HEK293T (cell line): ENCODE data around the gene FBXO17.
"Not testable (repeated sequence)": the region's sequence is repeated elsewhere in the genome, so short reads cannot be mapped to it uniquely, and the experiment has no call there.

Source experiments
- CTCF ChIA-PET: fragments of 350-600 bp; formaldehyde crosslinking; extraction: SDS; loops from one replicate; lab custom pipeline; 2021; ENCODE audit warnings: antibody characterized with exemption, inconsistent platforms; lab: Yijun Ruan, JAX
- POLR2A ChIA-PET: fragments of 350-600 bp; formaldehyde crosslinking; extraction: SDS; loops from one replicate; lab custom pipeline; 2020; ENCODE audit warnings: antibody characterized with exemption, inconsistent platforms; lab: Yijun Ruan, JAX
- DNase-seq: peaks from one replicate; pipeline ENCODE4 v3.0.0; 2012; ENCODE audit warnings: mixed read lengths; ENCODE audit errors: extremely low spot score
- ARNT ChIP-seq: fragments of 450-650 bp; IDR thresholded peaks from 2 replicates; pipeline ENCODE4 v1.6.1; 2017; ENCODE audit warnings: mild to moderate bottlenecking
- BHLHE40 ChIP-seq: fragments of 450-650 bp; IDR thresholded peaks from 2 replicates; pipeline ENCODE4 v1.6.1; 2016; ENCODE audit warnings: mild to moderate bottlenecking, moderate library complexity, borderline replicate concordance
- CTBP1 ChIP-seq: fragments of 450-650 bp; IDR thresholded peaks from 2 replicates; pipeline ENCODE4 v1.6.1; 2016; ENCODE audit warnings: borderline replicate concordance
- ELF4 ChIP-seq: fragments of 450-650 bp; IDR thresholded peaks from 2 replicates; pipeline ENCODE4 v1.6.1; 2017; ENCODE audit warnings: antibody characterized with exemption
- FOXA1 ChIP-seq: fragments of 450-650 bp; IDR thresholded peaks from 2 replicates; pipeline ENCODE4 v1.6.1; 2016; ENCODE audit warnings: mild to moderate bottlenecking
- FOXK2 ChIP-seq: fragments of 450-650 bp; IDR thresholded peaks from 2 replicates; pipeline ENCODE4 v1.6.1; 2016; ENCODE audit warnings: mild to moderate bottlenecking
- FOXM1 ChIP-seq: fragments of 450-650 bp; IDR thresholded peaks from 2 replicates; pipeline ENCODE4 v1.6.1; 2017; ENCODE audit warnings: mild to moderate bottlenecking, borderline replicate concordance
- HDGF ChIP-seq: fragments of 450-650 bp; IDR thresholded peaks from 2 replicates; pipeline ENCODE4 v1.6.1; 2017; ENCODE audit warnings: antibody characterized with exemption, borderline replicate concordance
- L3MBTL2 ChIP-seq: fragments of 450-650 bp; conservative IDR thresholded peaks from 2 replicates; pipeline ENCODE4 v1.6.1; 2016; ENCODE audit warnings: mild to moderate bottlenecking
- LEF1 ChIP-seq: fragments of 450-650 bp; IDR thresholded peaks from 2 replicates; pipeline ENCODE4 v1.6.1; 2017; ENCODE audit warnings: mild to moderate bottlenecking, borderline replicate concordance
- NFRKB ChIP-seq: fragments of 450-650 bp; IDR thresholded peaks from 2 replicates; pipeline ENCODE4 v1.6.1; 2016; ENCODE audit warnings: mild to moderate bottlenecking, moderate library complexity
- SP1 ChIP-seq: fragments of 450-650 bp; IDR thresholded peaks from 2 replicates; pipeline ENCODE4 v1.6.1; 2017
- SUZ12 ChIP-seq: fragments of 450-650 bp; IDR thresholded peaks from 2 replicates; pipeline ENCODE4 v1.6.1; 2016; ENCODE audit warnings: mild to moderate bottlenecking
- TARDBP ChIP-seq: fragments of 450-650 bp; IDR thresholded peaks from 2 replicates; pipeline ENCODE4 v1.6.1; 2016
- ZNF384 ChIP-seq: fragments of 450-650 bp; IDR thresholded peaks from 2 replicates; pipeline ENCODE4 v1.6.1; 2016
- TF ChIP-seq, protein P1 (sequence below): fragments of 450-650 bp; IDR thresholded peaks from 2 replicates; pipeline ENCODE4 v1.6.1; 2016

FBXO17 gene

DNA sequence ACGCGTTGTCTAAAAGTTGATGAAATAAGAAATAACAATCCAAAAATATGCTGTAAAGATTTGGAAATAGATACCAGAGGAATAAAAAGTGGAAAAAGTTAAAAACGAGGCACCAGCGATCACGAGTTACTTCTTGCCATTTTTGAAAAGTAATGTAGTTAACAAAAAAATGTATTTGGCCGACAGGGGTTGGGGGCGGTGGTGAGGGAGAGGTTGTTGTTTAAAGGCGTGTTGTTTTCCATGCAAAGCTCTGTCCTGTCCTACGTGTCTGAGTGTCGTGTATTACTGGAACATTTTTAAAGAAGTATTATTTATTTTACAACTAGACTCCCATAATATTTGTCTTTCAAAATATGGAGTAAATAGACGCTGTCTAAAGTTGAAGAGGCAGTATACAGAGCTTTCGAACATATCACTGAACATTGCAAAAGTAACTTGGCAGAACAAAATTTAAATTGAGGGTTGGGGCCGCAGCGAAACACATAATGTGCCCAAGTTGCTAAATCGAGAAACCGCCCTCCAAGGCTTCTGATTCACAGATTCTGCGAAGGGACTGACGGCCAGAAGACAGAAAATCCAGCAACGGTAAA is 823 bp downstream of the FBXO17 start:
- no peak for TF ChIP-seq SP1
- no peak for TF ChIP-seq L3MBTL2
- TF ChIP-seq TARDBP, result no peak
- TF ChIP-seq ARNT, result no peak
- TF ChIP-seq NFRKB, result no peak
- no peak for TF ChIP-seq FOXM1
- TF ChIP-seq ELF4, result no peak
- no peak for TF ChIP-seq LEF1
- no peak for TF ChIP-seq ZNF384
- TF ChIP-seq FOXA1, result no peak
- TF ChIP-seq BHLHE40, result no peak
- TF ChIP-seq, protein P1, sequence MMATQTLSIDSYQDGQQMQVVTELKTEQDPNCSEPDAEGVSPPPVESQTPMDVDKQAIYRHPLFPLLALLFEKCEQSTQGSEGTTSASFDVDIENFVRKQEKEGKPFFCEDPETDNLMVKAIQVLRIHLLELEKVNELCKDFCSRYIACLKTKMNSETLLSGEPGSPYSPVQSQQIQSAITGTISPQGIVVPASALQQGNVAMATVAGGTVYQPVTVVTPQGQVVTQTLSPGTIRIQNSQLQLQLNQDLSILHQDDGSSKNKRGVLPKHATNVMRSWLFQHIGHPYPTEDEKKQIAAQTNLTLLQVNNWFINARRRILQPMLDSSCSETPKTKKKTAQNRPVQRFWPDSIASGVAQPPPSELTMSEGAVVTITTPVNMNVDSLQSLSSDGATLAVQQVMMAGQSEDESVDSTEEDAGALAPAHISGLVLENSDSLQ, result no peak
- TF ChIP-seq FOXK2, result no peak
- TF ChIP-seq CTBP1, result no peak
- no peak for TF ChIP-seq HDGF
- DNase-seq, result no peak
- CTCF ChIA-PET, result interaction anchor here (0.5 kb wide), 1 partner anchor 144 kb away, joined by 3 read pairs; no protein-coding TSS in a partner anchor
- POLR2A ChIA-PET, result interaction anchor here (0.9 to 2.6 kb wide), 9 partner anchors 14 to 99 kb away, joined by 3 to 8 read pairs (median 3); partner anchors contain the start of gene FBXO27

DNA sequence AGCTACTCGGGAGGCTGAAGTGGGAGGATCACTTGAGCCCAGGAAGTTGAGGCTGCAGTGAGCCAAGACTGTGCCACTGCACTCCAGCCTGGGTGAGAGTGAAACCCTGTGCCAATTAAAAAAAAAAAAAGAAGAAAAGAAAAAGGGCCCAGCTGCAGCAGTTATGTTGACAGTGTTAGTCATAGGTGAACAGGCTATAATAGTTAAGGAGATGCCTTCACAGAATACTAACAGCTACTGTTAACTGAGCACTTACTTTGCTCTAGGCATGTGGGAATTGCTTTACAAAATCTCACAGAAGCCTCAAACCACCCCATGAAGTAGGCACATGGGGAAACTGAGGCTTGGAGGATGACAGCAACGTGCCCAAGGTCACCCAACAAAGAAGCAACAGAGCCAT is 3.9 kb downstream of the FBXO17 start:
- CTCF ChIA-PET, result interaction anchor here (1.4 kb wide), 1 partner anchor 9 kb away, joined by 6 read pairs; no protein-coding TSS in a partner anchor
- DNase-seq, result no peak
- POLR2A ChIA-PET, result no interaction called here
- TF ChIP-seq SUZ12 (no peak), HDGF (no peak), ELF4 (no peak)
- TF ChIP-seq, protein P1, result no peak

DNA sequence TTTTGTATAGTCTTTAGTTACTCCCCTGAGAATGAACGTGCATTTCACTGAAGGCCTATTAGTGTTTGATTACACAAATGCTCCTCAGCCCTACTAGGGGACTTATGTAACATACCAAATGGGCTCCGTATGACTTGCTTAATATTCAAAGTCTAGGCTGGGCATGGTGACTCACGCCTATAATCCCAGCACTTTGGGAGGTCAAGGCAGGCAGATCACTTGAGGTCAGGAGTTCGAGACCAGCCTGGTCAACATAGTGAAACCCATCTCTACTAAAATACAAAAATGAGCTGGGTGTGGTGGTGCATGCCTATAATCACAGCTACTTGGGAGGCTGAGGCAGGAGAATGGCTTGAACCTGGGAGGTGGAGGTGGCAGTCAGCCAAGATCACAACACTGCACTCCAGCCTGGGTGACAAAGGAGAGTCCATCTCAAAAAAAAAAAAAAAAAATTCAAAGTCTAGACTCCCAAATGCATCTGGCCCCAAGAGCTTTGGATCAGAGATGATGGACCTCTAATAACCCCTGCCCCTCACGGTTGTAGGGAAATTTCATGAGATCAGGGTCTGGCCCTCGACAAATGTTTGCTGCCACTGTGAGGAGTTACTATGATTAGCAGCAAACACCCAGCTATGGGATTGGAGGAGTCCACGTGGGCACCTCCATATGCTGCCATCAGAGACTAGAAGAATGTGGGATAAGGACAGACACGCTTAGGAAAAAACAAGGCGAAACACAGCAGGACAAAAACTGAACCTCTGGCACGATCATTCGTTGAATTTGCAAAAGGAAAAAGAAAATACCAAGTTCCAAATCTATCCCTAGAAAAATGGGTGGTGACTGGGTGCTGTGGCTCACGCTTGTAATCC is 4.6 kb downstream of the FBXO17 start:
- no peak for TF ChIP-seq CTBP1
- TF ChIP-seq LEF1, result no peak
- no peak for TF ChIP-seq FOXA1
- TF ChIP-seq HDGF, result no peak
- TF ChIP-seq FOXM1, result no peak
- TF ChIP-seq, protein P1, result no peak
- TF ChIP-seq BHLHE40, result no peak
- TF ChIP-seq L3MBTL2, result no peak
- TF ChIP-seq SUZ12, result no peak
- CTCF ChIA-PET, result no interaction called here
- DNase-seq, result no peak
- POLR2A ChIA-PET, result no interaction called here

DNA sequence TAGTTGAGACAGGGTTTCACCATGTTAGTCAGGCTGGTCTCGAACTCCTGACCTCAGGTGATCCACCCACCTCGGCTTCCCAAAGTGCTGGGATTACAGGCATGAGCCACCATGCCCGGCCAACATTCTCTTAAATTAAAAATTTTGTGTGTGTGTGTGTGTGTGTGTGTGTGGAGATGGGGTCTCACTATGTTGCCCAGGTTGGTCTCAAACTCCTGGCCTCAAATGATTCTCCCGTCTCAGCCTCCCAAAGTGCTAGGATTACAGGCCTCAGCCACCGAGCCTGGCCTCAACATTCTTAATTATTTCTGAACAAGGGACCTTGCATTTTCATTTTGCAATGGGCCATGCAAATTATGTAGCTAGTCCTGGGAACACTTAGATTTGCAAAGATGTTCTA is 9.4 kb downstream of the FBXO17 start:
- DNase-seq, POLR2A ChIA-PET: not testable (repeated sequence)
- CTCF ChIA-PET, result interaction anchor here (0.9 kb wide), 1 partner anchor 10 kb away, joined by 3 read pairs; no protein-coding TSS in a partner anchor

DNA sequence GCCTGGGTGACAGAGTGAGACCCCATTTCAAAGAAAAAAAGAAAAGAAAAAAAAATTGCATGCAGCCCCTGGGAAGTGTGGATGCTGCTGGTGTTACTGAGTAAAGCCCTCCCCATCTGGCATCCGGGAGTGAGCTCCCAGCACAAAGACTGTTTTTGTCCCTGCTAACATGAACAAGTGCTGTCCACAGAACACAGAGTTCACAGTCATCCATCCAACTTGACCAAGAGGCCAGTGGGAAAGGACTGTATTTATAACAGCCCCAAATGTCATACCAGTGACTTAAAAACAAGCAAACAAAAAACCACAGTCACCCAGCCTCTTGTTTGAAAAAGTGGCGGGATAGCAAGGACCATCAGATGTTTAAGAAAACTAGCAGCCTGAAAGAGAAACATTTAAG is 10.8 kb downstream of the FBXO17 start:
- no peak for DNase-seq
- POLR2A ChIA-PET, result no interaction called here
- CTCF ChIA-PET, result interaction anchor here (0.6 kb wide), 2 partner anchors 12 to 90 kb away, joined by 3 to 6 read pairs; no protein-coding TSS in a partner anchor

More for the DNA sequence above, 10.8 kb downstream of the FBXO17 start:
- no peak for TF ChIP-seq SUZ12
- no peak for TF ChIP-seq HDGF
- TF ChIP-seq ELF4, result no peak
- TF ChIP-seq FOXA1, result no peak
- no peak for TF ChIP-seq FOXK2
- TF ChIP-seq FOXM1, result no peak
- no peak for TF ChIP-seq CTBP1
- no peak for TF ChIP-seq ARNT
- TF ChIP-seq, protein P1, result no peak
- no peak for TF ChIP-seq LEF1
- no peak for TF ChIP-seq L3MBTL2
- TF ChIP-seq SP1, result no peak
- no peak for TF ChIP-seq BHLHE40
- TF ChIP-seq ZNF384, result no peak
